ENCODE data around the gene TENT5A.

GRCh38 chr6:81800666-81801065 lies 48.2 kb upstream of the TENT5A start:
- TF ChIP-seq POLR2A (IDR thresholded peaks at IDR 0.05) (no peak), CTCF (IDR thresholded peaks at IDR 0.05) (no peak)

Data from lower leg skin (tissue), 3 donors.